Measurements from ENCODE around the gene CPEB3.

GRCh38 chr10:92239600-92240288 is 51.1 kb downstream of the CPEB3 start:
- TF ChIP-seq CTCF (IDR thresholded peaks at IDR 0.05; ENCODE audit: low read depth, low read length, missing input control) (no peak), JUND (IDR thresholded peaks at IDR 0.05) (no peak), RXRA (IDR thresholded peaks at IDR 0.05) (no peak), REST (IDR thresholded peaks at IDR 0.05) (no peak), FOXA2 (IDR thresholded peaks at IDR 0.05) (no peak), NR2F2 (IDR thresholded peaks at IDR 0.05) (no peak)
- TF ChIP-seq, protein P1, sequence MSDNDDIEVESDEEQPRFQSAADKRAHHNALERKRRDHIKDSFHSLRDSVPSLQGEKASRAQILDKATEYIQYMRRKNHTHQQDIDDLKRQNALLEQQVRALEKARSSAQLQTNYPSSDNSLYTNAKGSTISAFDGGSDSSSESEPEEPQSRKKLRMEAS (IDR thresholded peaks at IDR 0.05): no peak
- TF ChIP-seq, protein P2, sequence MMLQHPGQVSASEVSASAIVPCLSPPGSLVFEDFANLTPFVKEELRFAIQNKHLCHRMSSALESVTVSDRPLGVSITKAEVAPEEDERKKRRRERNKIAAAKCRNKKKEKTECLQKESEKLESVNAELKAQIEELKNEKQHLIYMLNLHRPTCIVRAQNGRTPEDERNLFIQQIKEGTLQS (IDR thresholded peaks at IDR 0.05): no peak
- TF ChIP-seq, protein P3, sequence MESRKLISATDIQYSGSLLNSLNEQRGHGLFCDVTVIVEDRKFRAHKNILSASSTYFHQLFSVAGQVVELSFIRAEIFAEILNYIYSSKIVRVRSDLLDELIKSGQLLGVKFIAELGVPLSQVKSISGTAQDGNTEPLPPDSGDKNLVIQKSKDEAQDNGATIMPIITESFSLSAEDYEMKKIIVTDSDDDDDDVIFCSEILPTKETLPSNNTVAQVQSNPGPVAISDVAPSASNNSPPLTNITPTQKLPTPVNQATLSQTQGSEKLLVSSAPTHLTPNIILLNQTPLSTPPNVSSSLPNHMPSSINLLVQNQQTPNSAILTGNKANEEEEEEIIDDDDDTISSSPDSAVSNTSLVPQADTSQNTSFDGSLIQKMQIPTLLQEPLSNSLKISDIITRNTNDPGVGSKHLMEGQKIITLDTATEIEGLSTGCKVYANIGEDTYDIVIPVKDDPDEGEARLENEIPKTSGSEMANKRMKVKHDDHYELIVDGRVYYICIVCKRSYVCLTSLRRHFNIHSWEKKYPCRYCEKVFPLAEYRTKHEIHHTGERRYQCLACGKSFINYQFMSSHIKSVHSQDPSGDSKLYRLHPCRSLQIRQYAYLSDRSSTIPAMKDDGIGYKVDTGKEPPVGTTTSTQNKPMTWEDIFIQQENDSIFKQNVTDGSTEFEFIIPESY (IDR thresholded peaks at IDR 0.05): no peak

Data from liver (tissue), 3 donors.